HTERT RPE-1 (cell line): Measurements from ENCODE around the gene DMBX1.

Experiments used
- in situ Hi-C: fragments of 300-500 bp; cut with MboI; formaldehyde crosslinking; loops from 4 replicates; pipeline ENCODE4 v1.14.3; 2020; ENCODE audit warnings: low sequenced_read_pairs

The DMBX1 gene

DNA sequence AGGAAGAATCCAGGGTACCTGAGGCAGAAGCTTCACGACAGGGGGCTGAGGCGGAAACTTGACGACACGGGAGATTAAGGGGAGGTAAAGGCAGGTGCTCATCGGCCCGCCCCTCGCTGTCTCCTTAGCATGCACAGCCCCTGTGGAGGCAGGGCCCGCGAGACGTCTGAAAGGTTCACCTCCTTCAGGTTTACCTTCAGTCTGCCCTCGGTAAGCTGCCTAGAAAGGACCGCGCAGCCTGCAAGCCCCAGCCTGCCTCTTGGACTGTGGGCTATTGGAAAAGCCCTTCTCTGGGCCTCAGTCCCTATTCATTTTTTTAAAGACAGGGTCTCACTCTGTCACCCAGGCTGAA lies 33.3 kb downstream of the DMBX1 start:
- in situ Hi-C loops = no loop called here

DNA sequence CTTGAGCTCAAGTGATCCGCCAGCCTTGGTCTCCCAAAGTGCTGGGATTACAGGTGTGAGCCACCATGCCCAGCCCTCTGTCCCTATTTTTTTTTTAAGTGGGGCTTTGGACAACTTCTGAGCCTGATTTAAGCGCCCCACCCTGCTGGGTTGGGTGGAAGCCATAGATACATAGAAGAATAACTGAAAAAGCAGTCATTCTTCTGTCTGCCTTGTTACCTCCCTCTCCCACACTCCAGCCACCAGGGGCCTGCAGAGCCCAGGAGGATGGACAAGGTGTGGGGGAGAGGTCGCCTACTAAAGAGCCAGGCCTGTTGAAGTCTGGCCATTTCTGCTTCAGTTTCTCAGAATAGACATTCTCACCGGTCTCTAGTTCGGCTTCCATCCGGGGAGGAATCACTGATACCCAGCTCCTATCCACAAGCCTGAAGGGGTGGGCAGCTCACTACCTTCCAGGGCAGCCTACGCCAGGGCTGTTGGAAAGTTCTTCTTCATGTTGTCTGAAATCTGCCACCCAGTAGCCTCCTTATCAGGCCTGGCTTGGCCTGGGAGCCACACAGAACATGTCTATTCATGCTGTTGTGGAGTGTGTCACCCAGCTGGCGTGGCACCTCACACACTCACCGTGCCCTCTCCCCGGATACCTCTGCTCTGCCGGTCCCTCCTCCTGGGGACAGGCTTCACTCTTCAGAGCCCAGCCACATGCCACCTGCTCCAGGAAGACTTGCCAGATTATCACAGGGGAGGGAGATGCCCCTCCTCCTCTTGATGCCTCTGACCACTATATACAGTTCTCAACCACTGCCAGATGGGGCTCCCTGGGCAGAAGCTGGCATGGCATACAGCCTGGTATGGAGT lies 34.1 kb downstream of the DMBX1 start:
- in situ Hi-C loops = no loop called here

GRCh38 chr1:46524843-46525242 lies 35.2 kb downstream of the DMBX1 start:
- in situ Hi-C loops = no loop called here

DNA sequence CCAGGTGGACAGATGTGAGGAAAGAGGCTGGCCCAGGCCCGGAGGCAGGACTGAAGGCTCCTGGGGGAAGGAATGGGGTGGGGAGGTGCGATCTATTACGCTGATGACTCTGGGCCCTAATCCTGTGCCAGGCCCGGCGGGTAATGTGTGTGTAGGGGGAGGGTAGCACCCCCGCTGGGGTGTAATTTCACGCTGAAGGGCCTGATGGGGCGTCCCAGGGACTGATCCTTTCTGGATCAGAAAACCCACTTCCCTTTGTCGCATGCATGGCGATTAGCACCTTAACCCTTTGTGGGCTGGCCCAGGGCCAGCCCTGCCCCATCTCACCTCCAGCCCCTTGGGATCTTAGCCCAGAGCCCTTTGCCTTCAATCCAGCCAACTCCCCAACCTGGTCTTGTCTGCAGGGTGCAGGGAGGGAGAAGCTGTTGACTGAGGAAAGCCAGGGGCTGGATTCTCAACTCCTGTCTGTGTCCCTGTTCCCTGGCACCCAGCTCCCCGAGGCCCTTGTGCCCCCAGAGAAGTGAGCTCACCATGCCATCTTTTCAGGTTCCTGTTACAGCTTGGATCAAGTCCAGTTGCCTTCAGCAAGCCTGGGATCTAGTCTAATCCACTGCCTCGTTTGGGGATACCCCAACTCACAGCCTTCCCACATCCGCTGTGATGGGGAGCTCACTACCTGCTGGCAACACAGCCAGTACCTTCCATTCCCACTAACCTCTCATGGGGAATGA lies 35.8 kb downstream of the DMBX1 start:
- in situ Hi-C loops = no loop called here

DNA sequence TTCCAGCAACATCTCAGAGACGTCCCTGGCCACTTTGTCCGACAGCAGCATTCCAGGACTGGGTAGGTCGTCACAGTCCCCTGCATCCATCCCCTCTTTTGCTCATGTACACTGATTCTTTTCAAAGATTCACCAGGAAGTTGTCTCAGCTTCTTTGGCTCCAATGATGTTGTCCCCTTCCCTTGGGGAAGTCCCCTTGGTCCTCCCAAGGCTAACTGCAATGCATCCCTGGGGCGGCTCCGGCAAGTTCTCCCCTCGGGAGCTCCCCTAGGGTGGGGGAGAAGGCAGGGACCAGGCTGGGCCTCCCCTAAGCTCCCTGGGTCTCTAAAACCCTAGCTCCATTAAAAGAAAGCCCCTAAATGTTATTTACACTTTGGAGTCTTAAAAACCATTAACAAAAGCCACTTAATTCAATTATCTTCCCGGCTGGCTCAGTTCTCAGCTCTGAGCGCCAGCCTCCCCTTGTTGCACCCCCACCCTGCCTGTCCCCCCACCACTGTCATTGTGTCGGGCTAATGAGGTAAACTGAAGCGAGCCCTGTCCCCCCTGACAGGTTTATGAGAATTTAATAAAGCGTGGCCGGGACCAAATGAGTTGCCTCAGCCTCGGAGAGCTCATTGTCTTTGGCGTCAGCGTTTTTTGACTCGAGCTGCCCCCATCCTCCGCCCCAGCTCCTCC lies 36.5 kb downstream of the DMBX1 start:
- in situ Hi-C loops = no loop called here

- in situ Hi-C loops = no loop called here
Observed at GRCh38 chr1:46526691-46527291, 37.2 kb downstream of the DMBX1 start.

DNA sequence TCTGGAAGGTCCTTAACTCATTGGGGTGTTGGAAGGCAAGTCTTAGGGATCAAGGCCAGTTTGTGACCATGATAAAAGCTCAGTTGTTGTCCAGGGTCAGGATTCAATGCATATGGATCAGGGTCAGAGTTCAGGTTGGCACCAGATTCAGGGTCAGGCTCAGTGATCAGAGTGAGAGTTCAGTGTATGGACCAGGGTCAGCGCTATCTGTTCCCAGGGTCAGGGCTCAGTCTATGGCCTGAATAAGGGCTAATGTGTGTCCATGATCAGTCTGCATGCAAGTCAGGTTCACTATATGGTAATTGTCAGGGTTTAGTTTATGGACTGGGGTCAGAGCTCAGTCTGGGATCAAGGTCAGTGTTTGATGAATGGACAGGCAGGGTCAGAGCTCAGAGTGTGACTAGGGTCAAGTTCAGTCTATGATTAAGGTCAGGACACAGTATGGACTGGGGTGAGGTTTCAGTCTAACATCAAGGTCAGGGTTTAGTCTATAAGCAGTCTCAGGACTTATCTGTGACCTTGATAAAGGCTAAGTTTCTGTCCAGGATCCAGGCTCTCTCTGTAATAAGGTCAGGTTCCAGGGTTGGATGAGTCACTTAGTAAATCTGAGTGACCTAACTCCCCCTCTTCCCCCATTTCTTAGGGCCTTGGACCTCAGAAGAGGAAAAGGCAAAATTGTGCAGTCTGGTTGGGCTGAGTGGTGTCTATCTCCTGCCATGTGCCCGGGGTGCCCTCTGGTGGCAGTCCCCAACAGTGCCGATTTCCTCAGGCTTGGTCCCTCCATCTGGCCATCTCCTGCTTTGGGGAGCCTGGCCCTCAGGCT lies 38.0 kb downstream of the DMBX1 start:
- in situ Hi-C loops = no loop called here

DNA sequence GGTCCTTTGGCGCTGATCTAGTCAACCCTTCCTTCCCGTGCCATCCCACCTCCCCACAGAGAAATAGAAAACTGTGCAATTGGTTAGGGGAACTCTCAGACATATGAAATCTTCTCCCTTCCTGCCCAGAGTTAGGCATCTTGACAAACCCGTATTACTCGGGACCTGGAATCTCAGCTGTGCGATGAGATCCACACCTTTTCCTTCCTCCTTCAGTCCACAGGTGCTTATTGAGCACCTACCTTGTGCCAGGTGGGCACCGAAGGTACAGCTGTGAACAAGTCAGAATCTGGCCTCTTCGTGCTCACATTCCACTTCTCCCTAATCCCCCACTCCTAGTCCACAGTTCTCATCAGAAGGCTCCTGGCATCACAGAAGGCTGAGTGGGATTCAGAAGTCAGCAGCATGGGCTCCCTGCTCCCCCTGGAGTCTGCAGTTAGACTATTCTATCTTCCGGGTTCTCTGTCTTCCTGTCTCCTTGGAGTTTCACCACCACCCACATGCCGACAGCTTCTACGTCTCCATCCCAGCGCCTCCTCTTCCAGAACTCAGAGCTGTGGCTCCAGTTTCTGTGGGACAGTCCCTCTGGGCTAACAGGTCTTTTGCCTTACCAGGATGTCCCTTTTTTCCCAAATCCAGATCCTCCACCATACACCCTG lies 38.8 kb downstream of the DMBX1 start:
- in situ Hi-C loops = no loop called here

- in situ Hi-C loops = no loop called here
Observed at GRCh38 chr1:46529031-46529630, 39.5 kb downstream of the DMBX1 start.

- in situ Hi-C loops = no loop called here
Observed at GRCh38 chr1:46530311-46530710, 40.7 kb downstream of the DMBX1 start.

GRCh38 chr1:46530791-46531409 lies 41.3 kb downstream of the DMBX1 start:
- in situ Hi-C loops = no loop called here

- in situ Hi-C loops = no loop called here
Observed at GRCh38 chr1:46532095-46532494, 42.5 kb downstream of the DMBX1 start.

DNA sequence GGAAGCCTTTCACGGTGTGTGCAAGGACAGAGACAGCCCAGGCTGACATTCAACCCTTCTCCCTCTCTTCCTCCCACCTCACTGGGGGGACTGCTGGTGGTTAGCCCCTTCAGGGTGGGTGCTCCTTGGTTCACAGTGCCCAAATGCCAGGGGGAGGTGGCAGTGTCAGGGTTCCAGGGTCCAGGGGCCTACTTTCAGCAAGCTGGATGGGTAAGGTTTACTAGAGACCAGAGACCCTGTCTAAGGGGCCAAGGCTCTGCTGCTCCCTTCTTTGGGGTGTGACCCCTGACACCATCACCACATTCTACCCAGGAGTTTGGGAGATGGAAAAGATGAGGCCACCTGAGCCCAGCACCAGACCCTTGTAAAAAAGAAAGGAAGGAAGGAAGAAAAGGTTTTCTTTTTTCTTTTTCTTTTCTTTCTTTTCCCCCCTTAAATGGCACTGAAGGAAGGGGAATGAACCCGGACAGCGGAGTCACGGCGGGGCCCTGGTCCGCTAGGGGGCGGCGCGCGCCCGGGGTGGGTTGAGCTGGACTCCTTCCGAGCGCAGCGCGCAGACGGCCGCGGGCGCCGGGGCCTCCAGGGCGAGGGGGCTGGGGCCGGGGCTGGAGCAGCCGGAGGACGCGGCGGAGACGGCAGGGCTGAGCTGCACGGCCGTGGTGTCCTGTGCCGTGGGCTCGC lies 43.0 kb downstream of the DMBX1 start:
- in situ Hi-C loops = no loop called here

DNA sequence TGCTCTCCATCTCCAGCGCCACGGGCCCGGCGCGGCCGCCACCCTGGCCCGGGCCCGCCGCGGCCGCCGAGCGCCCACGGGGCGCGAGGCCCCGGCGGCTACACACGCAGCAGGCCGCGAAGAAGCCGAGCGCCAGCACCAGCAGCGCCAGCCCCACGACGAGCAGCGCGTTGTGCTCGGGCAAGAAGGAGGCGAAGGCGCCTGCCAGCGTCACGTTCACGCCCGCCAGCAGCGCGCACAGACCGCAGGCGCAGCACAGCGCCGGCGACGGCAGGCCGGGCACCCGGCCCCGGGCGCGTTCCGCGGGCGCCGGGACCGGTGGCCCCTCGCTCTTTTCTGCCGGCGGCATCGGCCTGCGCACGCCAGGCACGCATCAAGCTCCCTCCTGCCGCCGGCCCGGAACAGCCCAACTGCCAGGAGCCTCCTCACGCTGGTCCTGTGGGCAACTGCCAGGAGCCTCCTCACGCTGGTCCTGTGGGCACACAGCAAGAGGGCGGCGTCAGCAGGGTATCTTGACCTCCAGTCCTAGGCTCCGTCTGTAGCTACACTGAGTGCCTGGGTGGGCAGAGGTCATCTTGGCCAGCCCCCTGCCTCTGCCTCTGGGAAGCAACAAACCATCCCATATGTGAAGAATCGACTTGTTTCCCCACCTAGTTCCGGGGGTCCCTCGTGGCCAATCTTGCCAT lies 43.7 kb downstream of the DMBX1 start:
- in situ Hi-C loops = no loop called here

- in situ Hi-C loops = no loop called here
Observed at GRCh38 chr1:46535063-46535462, 45.4 kb downstream of the DMBX1 start.

DNA sequence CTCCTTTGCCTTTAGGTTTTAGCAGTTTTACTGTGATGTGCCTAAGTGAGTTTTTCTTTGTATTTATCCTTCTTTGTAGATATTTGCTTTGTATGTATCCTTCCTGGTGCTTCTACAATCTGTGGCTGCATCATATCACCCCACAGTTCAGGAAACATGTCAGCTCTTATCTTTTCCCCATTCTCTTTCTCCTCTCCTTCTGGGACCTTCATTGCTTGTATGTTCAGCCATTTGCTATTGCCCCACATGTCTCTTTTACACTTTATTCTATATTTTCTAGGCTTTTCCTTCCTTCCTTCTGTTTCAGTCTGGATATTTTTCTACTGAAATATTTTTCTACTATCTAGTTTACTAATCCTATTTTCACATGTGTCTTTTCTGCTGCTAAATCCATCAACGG lies 46.9 kb downstream of the DMBX1 start:
- in situ Hi-C loops = no loop called here

DNA sequence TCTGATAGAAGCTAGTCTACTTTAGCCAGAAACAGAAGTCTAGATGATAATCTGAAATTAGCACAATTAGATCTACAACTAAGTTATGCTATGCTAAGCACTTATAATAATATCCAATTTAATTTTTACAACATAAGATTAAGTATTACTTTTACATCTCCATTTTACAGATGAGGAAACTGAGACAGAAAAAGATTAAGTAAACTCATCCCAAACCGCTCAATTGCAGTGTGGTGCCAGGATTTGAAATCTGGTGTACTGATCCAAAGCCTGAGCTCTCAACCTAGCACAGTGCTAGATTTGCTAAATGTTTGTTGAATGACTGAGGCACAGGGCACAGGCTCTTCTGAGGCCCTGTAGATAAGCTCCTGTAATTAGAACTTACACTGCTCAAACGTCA lies 48.0 kb downstream of the DMBX1 start:
- in situ Hi-C loops = no loop called here

DNA sequence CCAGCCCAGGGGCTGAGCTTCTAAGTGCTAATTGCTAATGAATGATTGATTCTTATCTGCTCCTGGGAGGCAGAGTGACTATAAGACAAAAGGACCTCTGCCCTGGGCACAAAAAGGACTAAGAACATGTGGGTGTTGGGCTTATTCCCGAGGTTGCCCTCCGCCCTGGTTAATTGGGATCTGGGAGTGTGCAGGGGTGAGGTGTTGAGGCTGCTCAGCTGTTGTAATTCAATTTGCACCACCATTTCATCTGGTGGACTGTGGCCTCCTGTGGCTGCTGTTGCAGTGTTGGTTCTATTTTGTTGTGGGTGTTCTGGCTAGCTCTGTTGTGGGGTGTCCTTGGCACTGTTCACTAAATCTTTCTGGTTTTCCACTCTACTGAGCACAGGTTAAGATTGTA lies 48.5 kb downstream of the DMBX1 start:
- in situ Hi-C loops = no loop called here
